IMR-90 (cell line): ENCODE results near the gene KRT82.

Source experiments
- CTCF ChIP-seq: conservative IDR thresholded peaks from 2 replicates; pipeline ENCODE4 v1.5.1; 2012; ENCODE audit warnings: mild to moderate bottlenecking, low read depth, low read length, improper control_type of control experiment
- MAFK ChIP-seq: IDR thresholded peaks from 2 replicates; pipeline ENCODE4 v1.6.1; 2012; ENCODE audit warnings: low read depth, low read length, improper control_type of control experiment
- POLR2A ChIP-seq: IDR thresholded peaks from 2 replicates; pipeline ENCODE4 v1.6.1; 2012; ENCODE audit warnings: mild to moderate bottlenecking, low read depth, low read length
- RAD21 ChIP-seq: IDR thresholded peaks from 2 replicates; pipeline ENCODE4 v1.6.1; 2012; ENCODE audit warnings: low read length, improper control_type of control experiment
- RCOR1 ChIP-seq: IDR thresholded peaks from 2 replicates; pipeline ENCODE4 v1.6.1; 2012; ENCODE audit warnings: mild to moderate bottlenecking, low read length, improper control_type of control experiment; ENCODE audit not compliant: insufficient replicate concordance
- RFX5 ChIP-seq: IDR thresholded peaks from 2 replicates; pipeline ENCODE4 v1.8.0; 2012; ENCODE audit warnings: low read depth, mild to moderate bottlenecking, low read length, moderate library complexity
- SMC3 ChIP-seq: fragments of 150-350 bp; IDR thresholded peaks from 2 replicates; pipeline ENCODE4 v1.6.1; 2016; ENCODE audit warnings: low read depth, mild to moderate bottlenecking, antibody characterized with exemption, low read length, moderate library complexity
- USF2 ChIP-seq: fragments of 150-350 bp; IDR thresholded peaks from 2 replicates; pipeline ENCODE4 v1.6.1; 2017; ENCODE audit warnings: mild to moderate bottlenecking, antibody characterized with exemption, low read length, low read depth

GRCh38 chr12:52445876-52446275 is 39.7 kb upstream of the KRT82 start:
- TF ChIP-seq POLR2A, result no peak
- TF ChIP-seq RCOR1, result no peak
- no peak for TF ChIP-seq SMC3
- no peak for TF ChIP-seq RFX5
- TF ChIP-seq USF2, result no peak
- no peak for TF ChIP-seq CTCF
- TF ChIP-seq MAFK, result no peak
- no peak for TF ChIP-seq RAD21
